A172 (cell line): ENCODE data around the gene RAB11FIP5. TPM values are rescaled to one million over a fixed set of nuclear protein-coding genes. Genes with fewer than 3 reads are reported as not detected.
A peak's percentile ranks its signal among the peaks of the same experiment; 100 is the strongest.
"Not testable (repeated sequence)": the region's sequence is repeated elsewhere in the genome, so short reads cannot be mapped to it uniquely, and the experiment has no call there.

Experiments
- DNase-seq: peaks from one replicate; pipeline ENCODE4 v3.0.0-alpha.2; 2015; ENCODE audit warnings: low spot score
- total RNA-seq: library from RNA; depleted of rRNA; stranded (reverse); fragments of >200 nt; shearing (Covaris generic); gene quantifications from 2 replicates; pipeline ENCODE4 v1.2.3, GENCODE V29; 2014

The RAB11FIP5 gene
- total RNA-seq, 1 experiment from 2014 or later = 58.8 TPM

DNA sequence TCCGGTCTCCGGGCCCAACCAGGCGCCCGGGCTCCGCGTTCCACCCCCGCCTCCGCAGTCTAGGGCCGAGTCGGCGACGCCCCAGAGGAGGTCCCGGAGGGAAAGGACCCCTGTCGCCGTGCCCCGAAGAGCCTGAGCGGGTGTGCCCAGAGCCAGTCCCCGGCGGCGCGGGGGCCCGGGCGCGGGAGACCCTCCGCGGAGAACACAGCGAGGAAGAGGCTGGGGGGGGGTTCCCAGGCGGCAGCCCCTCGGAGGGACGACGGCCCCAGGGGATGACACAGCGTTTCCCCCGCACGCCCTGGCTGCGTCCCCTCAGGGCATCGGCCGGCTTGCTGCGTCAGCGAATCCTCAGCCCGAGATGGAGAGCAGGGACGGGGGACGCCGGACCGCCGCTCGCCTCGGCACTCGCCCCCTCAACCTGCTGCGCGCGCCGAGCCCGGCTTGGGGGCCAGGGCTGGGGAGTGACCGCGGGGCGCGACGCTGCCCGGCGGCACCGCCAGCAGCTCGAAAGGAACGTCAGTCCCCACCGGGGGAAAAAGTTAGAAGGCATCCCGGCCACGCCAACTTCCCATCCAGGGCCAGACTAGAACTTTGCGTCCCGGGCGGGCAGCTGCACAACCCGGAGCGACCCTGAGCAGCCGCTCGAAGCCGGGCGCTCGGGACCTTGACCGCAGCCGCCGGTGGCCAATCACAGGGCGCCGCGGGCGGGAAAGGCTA lies 41.9 kb downstream of the RAB11FIP5 start:
- no peak for DNase-seq

DNA sequence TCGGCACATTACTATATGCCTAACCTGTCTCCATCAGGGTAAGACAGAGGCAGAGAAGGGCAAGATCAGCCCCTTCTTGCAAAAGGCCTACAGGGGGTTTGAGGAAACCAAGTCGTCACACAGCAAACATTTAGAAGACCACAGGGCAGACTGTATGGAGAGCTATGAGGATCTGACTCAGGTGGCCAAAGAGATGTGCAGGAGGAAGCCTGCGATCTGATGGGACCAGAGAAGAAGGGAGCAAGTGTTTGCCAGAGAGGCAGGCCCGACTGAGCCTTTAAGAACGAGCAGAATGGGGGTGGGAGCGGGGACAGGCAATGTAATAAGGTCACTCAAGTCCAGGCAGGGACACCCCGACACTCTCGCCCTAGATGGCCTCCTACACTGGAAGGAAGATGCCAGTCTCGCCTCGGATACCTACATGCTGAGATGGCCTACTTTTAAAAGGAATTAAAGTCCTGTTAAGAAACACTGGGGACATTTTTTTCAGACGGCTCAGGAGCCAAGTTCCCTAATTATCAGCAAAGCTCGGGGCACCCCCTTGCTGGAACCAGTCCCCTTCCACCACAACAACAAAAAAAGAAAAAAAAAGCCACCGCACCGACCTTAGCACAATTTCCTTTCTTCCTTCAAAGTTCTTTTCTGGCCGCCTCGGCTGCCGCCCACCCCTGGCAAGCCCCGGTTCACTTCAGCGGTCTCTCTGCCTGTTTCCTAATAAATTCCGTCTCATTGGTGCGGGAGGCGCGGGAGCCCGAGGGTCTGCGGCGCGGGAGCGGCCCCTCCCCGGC lies 42.7 kb downstream of the RAB11FIP5 start:
- no peak for DNase-seq

- DNase-seq = no peak
Observed at GRCh38 chr2:73069041-73069854, 43.5 kb downstream of the RAB11FIP5 start.

DNA sequence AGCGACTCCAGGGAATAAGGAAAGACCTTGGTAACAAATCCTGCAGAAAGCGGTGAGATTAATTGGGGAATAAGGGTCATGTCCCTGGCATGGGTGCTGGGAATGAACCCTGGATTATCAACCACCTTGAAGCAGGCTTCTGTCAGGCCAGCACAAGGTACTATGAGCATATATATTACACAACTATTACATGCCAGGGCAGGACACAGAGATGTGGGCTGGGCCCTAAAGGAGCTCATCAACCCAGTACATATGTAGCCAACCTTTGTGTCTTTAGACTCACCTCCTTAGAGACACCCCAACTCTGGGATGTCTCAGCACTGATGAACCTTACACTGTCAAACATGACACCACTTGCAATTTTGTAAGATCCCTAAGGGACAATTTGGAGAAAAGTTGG lies 44.6 kb downstream of the RAB11FIP5 start:
- no peak for DNase-seq

DNA sequence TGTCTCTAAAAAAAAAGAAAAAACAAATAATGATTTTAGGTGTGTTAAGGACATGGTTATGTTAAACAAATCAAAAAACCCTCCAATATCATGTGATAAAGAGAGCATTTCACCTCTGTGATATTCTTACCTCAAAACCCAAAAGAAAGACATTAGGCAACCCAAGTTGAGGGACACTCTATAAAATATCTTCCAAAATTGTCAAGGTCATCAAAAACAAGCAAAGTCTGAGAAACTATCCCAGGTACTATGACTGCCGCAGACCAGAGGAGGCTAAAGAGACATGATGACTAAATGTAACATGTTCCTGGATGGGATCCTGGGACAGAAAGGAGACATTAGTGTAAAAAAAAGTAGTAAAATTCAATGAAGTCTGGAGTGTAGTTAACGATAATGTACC lies 45.7 kb downstream of the RAB11FIP5 start:
- DNase-seq = no peak

GRCh38 chr2:73065070-73065469 lies 47.7 kb downstream of the RAB11FIP5 start:
- not testable (repeated sequence) for DNase-seq

- peak; percentile 86 for DNase-seq
Observed at GRCh38 chr2:73063909-73064875, 48.6 kb downstream of the RAB11FIP5 start.

GRCh38 chr2:73063472-73063871 lies 49.3 kb downstream of the RAB11FIP5 start:
- DNase-seq = peak; percentile 14

GRCh38 chr2:73059106-73059505 lies 53.6 kb downstream of the RAB11FIP5 start:
- no peak for DNase-seq

GRCh38 chr2:73054980-73055379 lies 57.8 kb downstream of the RAB11FIP5 start:
- DNase-seq = no peak

DNA sequence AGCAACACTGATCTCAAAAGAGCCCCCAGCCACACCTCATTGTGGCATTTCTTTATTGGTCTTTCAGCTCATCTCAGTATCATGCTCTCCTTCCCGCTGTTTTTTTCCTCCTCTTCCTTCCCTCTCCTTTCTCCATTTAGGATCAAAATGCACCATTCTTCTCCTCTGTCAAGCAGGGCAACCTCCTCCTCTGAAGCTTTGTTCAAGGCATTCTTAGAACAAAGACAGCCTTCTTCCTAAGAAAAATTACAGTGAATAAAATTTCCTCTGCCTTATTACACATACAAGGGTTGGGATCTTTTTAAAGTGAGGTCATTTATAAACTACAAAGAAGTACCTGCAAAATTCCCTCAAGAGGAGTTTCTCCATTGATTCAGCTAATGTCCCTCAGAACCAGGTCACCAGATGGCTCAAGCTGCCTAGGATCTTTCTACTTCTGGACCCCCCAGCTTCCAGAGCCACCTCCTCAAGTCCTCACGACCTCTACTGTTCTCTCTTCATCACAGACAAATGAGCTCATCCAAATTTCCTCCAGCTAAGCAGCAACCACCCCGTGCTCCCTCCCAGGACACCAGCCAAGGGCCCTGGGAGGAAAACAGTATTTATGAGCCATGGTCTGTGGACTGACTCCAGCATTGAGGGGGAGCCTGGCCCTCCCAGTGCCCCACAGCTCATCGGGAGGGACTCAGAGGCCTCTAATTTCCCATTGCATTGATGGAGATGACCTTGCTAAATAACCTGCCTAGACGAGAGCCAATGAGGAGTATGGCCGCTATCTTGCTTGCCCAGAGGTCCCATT lies 59.2 kb downstream of the RAB11FIP5 start:
- no peak for DNase-seq

DNA sequence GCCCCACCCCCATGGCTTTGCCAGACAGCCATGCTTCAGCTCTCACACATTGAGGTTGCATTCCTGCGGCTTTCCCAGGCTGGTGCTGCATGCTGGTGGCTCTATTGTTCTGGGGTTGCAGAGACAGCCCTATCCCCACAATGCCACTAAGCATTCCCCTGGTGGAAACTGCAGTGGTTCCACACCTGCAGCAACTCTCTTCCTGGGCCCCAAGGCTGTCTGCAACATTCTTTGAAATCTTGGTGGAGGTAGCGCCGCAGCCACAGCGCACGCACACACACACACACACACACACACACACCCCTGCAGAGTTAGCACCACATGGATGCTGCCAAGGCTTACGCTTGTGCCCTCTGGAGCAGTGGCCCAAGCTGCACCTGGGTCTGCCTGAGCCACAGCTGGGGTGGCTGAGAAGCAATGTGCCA lies 62.6 kb downstream of the RAB11FIP5 start:
- DNase-seq = peak; percentile 93

DNA sequence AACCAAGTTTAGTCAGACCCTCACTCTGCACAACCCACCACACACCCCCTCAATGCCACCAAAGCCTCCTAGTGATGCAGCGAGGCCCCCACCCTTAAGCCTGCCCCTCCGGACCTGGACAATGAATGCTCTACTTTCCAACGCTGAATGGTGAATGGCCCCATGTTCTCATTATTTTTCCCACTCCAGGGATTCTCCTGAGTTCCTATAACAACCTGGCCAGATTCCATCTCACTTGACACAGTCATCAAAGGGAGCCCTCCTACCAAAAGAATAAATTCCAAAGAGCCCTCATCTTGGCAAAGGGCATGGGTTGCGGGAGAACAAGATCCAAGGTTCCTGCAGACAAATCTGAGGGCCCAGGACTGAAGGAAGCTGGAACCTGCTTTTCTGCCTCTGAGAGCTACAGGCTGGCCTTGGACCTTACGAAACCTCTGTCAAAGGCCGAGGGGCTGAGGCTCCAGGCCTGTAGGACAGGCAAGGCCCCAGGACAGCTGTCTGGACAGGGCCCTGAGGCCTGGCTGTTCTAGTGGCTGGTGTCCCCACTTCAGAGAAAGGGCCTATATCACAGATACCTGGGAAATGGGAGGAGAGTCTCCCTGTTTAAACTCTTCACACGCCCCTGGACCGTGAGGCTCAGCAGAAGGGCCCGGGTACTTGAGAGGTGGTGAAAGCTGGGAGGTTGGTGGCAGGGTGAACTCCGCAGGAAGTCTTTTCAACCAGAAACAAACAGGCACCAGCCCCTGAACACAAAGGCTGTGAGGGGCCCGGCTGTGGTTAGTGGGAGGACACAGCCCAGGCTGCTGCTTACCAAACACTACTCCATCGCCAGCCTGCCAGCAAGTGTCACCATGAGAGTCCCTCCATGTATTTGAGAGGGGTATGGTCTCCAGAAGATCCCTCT lies 68.6 kb downstream of the RAB11FIP5 start:
- DNase-seq = no peak

DNA sequence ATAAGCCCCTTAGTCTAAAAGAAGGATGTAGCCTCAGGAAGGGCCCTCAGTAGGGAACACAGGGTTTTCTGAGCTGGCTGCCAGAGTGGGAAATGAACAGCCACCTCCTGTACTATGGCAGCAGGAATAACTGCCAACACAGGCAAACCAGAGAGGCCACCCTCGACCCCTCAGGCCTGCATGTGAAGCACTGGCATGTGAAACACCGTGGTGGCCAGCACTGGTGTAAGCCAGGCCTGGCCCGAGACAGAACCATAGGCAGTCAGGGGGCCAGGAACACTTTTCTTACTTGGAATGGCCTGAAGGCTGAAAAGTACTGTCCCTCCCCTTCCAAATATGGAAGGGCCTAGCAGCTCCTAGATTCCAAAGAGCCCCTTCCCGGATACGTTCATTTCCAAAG lies 69.5 kb downstream of the RAB11FIP5 start:
- DNase-seq = no peak

- DNase-seq = no peak
Observed at GRCh38 chr2:73037947-73038585, 74.7 kb downstream of the RAB11FIP5 start.

DNA sequence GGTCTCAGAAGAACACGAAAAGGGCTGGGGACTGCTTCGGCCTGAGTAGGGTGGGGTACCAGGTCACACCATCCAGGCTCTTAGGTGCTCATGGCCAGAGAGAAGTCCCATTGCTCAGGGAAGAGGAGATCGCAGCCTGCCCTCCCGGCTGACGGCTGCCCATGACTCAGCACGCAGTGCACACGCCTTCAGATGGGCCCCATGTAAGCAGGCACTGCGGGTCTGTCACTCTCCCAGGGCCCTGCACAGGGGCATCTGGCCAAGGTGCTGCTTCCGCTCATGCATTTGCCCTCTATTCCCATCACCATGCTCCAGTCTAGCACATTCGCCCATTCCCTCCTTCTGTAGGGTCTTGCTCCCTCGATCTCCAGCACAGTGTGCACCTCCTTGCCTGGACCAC lies 76.0 kb downstream of the RAB11FIP5 start:
- no peak for DNase-seq

- DNase-seq = no peak
Observed at GRCh38 chr2:73035899-73036711, 76.6 kb downstream of the RAB11FIP5 start.
